Dendritic cell treated with granulocyte-macrophage colony-stimulating factor and Interleukin-4, amounts not matched to agents 40 ng/mL and 50 ng/mL, for 4 days (primary cell): ENCODE results near the gene AP3B1.
"Not testable (repeated sequence)": the region's sequence is repeated elsewhere in the genome, so short reads cannot be mapped to it uniquely, and the experiment has no call there.

ENCODE experiments used
- H3K27ac Mint-ChIP-seq: one replicate; pipeline ENCODE4 v1.8.0; 2022; ENCODE audit warnings: mild to moderate bottlenecking, mixed read lengths
- H3K27me3 Mint-ChIP-seq: one replicate; pipeline ENCODE4 v1.8.0; 2022; ENCODE audit warnings: mild to moderate bottlenecking, mixed read lengths
- H3K36me3 Mint-ChIP-seq: one replicate; pipeline ENCODE4 v1.8.0; 2022; ENCODE audit warnings: low read depth, mixed read lengths
- H3K4me1 Mint-ChIP-seq: one replicate; pipeline ENCODE4 v1.8.0; 2022; ENCODE audit warnings: low read depth, mixed read lengths
- H3K4me3 Mint-ChIP-seq: one replicate; pipeline ENCODE4 v1.8.0; 2022; ENCODE audit warnings: mild to moderate bottlenecking, moderate library complexity, mixed read lengths
- H3K9me3 Mint-ChIP-seq: one replicate; pipeline ENCODE4 v1.8.0; 2022; ENCODE audit warnings: mixed read lengths
- intact Hi-C: fragments of 100-400 bp; cut with micrococcal nuclease; formaldehyde crosslinking; loops from one replicate; pipeline ENCODE4 v1.15.0; 2022

Gene AP3B1

GRCh38 chr5:78050888-78051287, 243.6 kb downstream of the AP3B1 start:
- intact Hi-C loops: no loop called here
- Mint-ChIP-seq H3K9me3 (no peaks in the 10 kb centered on the region), H3K27ac (no peak overlapping the region), H3K4me3 (no peak overlapping the region), H3K36me3 (peaks cover 22% of the 10 kb centered on the region), H3K4me1 (no peaks in the 10 kb centered on the region), H3K27me3 (no peaks in the 10 kb centered on the region)

- H3K9me3 Mint-ChIP-seq, H3K4me3 Mint-ChIP-seq, H3K27me3 Mint-ChIP-seq, H3K4me1 Mint-ChIP-seq, H3K27ac Mint-ChIP-seq, intact Hi-C loops: not testable (repeated sequence)
- H3K36me3 Mint-ChIP-seq: peaks cover 45% of the 10 kb centered on the region
These were observed 247.7 kb downstream of the AP3B1 start for GRCh38 chr5:78046823-78047222.

GRCh38 chr5:78046006-78046405, 248.5 kb downstream of the AP3B1 start:
- H3K27me3 Mint-ChIP-seq: no peaks in the 10 kb centered on the region
- H3K9me3 Mint-ChIP-seq: peaks cover 7% of the 10 kb centered on the region
- intact Hi-C loops: no loop called here
- peaks cover 45% of the 10 kb centered on the region for H3K36me3 Mint-ChIP-seq
- H3K4me1 Mint-ChIP-seq: no peaks in the 10 kb centered on the region
- no peak overlapping the region for H3K4me3 Mint-ChIP-seq
- no peak overlapping the region for H3K27ac Mint-ChIP-seq

GRCh38 chr5:78041805-78042204, 252.7 kb downstream of the AP3B1 start:
- Mint-ChIP-seq H3K4me3 (no peak overlapping the region), H3K36me3 (peaks cover 57% of the 10 kb centered on the region), H3K27ac (no peak overlapping the region), H3K4me1 (no peaks in the 10 kb centered on the region), H3K27me3 (no peaks in the 10 kb centered on the region), H3K9me3 (peaks cover 7% of the 10 kb centered on the region)
- intact Hi-C loops: no loop called here

- H3K27me3 Mint-ChIP-seq: no peaks in the 10 kb centered on the region
- no peak overlapping the region for H3K4me3 Mint-ChIP-seq
- H3K36me3 Mint-ChIP-seq: peaks cover 40% of the 10 kb centered on the region
- H3K9me3 Mint-ChIP-seq: no peaks in the 10 kb centered on the region
- intact Hi-C loops: no loop called here
- H3K4me1 Mint-ChIP-seq: peaks cover 11% of the 10 kb centered on the region
- H3K27ac Mint-ChIP-seq: no peak overlapping the region
These were observed 269.0 kb downstream of the AP3B1 start for GRCh38 chr5:78025540-78025939.

- H3K4me3 Mint-ChIP-seq: no peak overlapping the region
- H3K36me3 Mint-ChIP-seq: peaks cover 23% of the 10 kb centered on the region
- H3K4me1 Mint-ChIP-seq: peaks cover 7% of the 10 kb centered on the region
- H3K27me3 Mint-ChIP-seq: no peaks in the 10 kb centered on the region
- intact Hi-C loops: no loop called here
- no peak overlapping the region for H3K27ac Mint-ChIP-seq
- H3K9me3 Mint-ChIP-seq: no peaks in the 10 kb centered on the region
These were observed 274.8 kb downstream of the AP3B1 start for GRCh38 chr5:78019744-78020143.

GRCh38 chr5:78016863-78017529, 277.5 kb downstream of the AP3B1 start:
- intact Hi-C loops: no loop called here
- Mint-ChIP-seq H3K9me3 (no peaks in the 10 kb centered on the region), H3K36me3 (peaks cover 25% of the 10 kb centered on the region), H3K4me3 (no peak overlapping the region), H3K27ac (no peak overlapping the region), H3K4me1 (no peaks in the 10 kb centered on the region), H3K27me3 (no peaks in the 10 kb centered on the region)

- no peaks in the 10 kb centered on the region for H3K27me3 Mint-ChIP-seq
- peaks cover 1% of the 10 kb centered on the region for H3K4me1 Mint-ChIP-seq
- H3K27ac Mint-ChIP-seq: no peak overlapping the region
- intact Hi-C loops: loop anchor here (5.0 kb wide), 1 partner anchor 448 kb away; no protein-coding TSS in a partner anchor
- H3K4me3 Mint-ChIP-seq: no peak overlapping the region
- no peaks in the 10 kb centered on the region for H3K9me3 Mint-ChIP-seq
- H3K36me3 Mint-ChIP-seq: peaks cover 26% of the 10 kb centered on the region
These were observed 284.5 kb downstream of the AP3B1 start for GRCh38 chr5:78009937-78010527.

GRCh38 chr5:78008356-78008967, 286.0 kb downstream of the AP3B1 start:
- H3K27me3 Mint-ChIP-seq: no peaks in the 10 kb centered on the region
- H3K4me1 Mint-ChIP-seq: peaks cover 13% of the 10 kb centered on the region
- no peak overlapping the region for H3K27ac Mint-ChIP-seq
- no peak overlapping the region for H3K4me3 Mint-ChIP-seq
- no peaks in the 10 kb centered on the region for H3K9me3 Mint-ChIP-seq
- intact Hi-C loops: loop anchor here (5.0 kb wide), 1 partner anchor 446 kb away; no protein-coding TSS in a partner anchor
- H3K36me3 Mint-ChIP-seq: peaks cover 19% of the 10 kb centered on the region

GRCh38 chr5:78007233-78007632, 287.3 kb downstream of the AP3B1 start:
- Mint-ChIP-seq H3K4me1 (peaks cover 13% of the 10 kb centered on the region), H3K27ac (no peak overlapping the region), H3K27me3 (no peaks in the 10 kb centered on the region), H3K36me3 (peaks cover 18% of the 10 kb centered on the region), H3K4me3 (no peak overlapping the region), H3K9me3 (no peaks in the 10 kb centered on the region)
- intact Hi-C loops: loop anchor here (5.0 kb wide), 1 partner anchor 445 kb away; no protein-coding TSS in a partner anchor

- intact Hi-C loops: loop anchor here (5.0 kb wide), 1 partner anchor 444 kb away; no protein-coding TSS in a partner anchor
- Mint-ChIP-seq H3K27ac (no peak overlapping the region), H3K4me1 (peaks cover 13% of the 10 kb centered on the region), H3K36me3 (peaks cover 22% of the 10 kb centered on the region), H3K4me3 (no peak overlapping the region), H3K9me3 (no peaks in the 10 kb centered on the region), H3K27me3 (no peaks in the 10 kb centered on the region)
These were observed 288.0 kb downstream of the AP3B1 start for GRCh38 chr5:78006449-78006848.

- Mint-ChIP-seq H3K27me3 (no peaks in the 10 kb centered on the region), H3K27ac (no peak overlapping the region), H3K4me1 (peaks cover 13% of the 10 kb centered on the region), H3K36me3 (peaks cover 28% of the 10 kb centered on the region), H3K9me3 (no peaks in the 10 kb centered on the region), H3K4me3 (no peak overlapping the region)
- intact Hi-C loops: loop anchor here (5.0 kb wide), 1 partner anchor 443 kb away; no protein-coding TSS in a partner anchor
These were observed 289.3 kb downstream of the AP3B1 start for GRCh38 chr5:78005021-78005785.

- Mint-ChIP-seq H3K4me3 (no peak overlapping the region), H3K27ac (no peak overlapping the region), H3K9me3 (no peaks in the 10 kb centered on the region), H3K4me1 (peaks cover 13% of the 10 kb centered on the region), H3K36me3 (peaks cover 34% of the 10 kb centered on the region), H3K27me3 (no peaks in the 10 kb centered on the region)
- intact Hi-C loops: no loop called here
These were observed 289.9 kb downstream of the AP3B1 start for GRCh38 chr5:78004559-78004958.

- Mint-ChIP-seq H3K36me3 (peaks cover 41% of the 10 kb centered on the region), H3K9me3 (no peaks in the 10 kb centered on the region), H3K27ac (no peak overlapping the region), H3K4me3 (no peak overlapping the region), H3K27me3 (no peaks in the 10 kb centered on the region), H3K4me1 (peaks cover 13% of the 10 kb centered on the region)
- intact Hi-C loops: no loop called here
These were observed 290.6 kb downstream of the AP3B1 start for GRCh38 chr5:78003919-78004318.
